H9 (cell line): ENCODE measurements around the gene VWA8. TPM values are rescaled to one million over a fixed set of nuclear protein-coding genes. Genes with fewer than 3 reads are reported as not detected.

Source experiments
- DNase-seq: peaks from one replicate; pipeline ENCODE4 v3.0.0-alpha.2; 2017
- H2AFZ ChIP-seq: one replicate; pipeline ENCODE4 v1.6.1; 2013; ENCODE audit warnings: mild to moderate bottlenecking, low read length, control low read depth, moderate library complexity
- H2AK5ac ChIP-seq: 2 replicates; pipeline ENCODE4 v1.6.1; 2013; ENCODE audit warnings: low read length, control low read depth, mixed read lengths; ENCODE audit not compliant: insufficient read length
- H2BK120ac ChIP-seq: one replicate; pipeline ENCODE4 v1.6.1; 2013; ENCODE audit warnings: low read depth, mild to moderate bottlenecking, low read length, control low read depth, inconsistent platforms; ENCODE audit not compliant: poor library complexity, severe bottlenecking
- H2BK12ac ChIP-seq: 2 replicates; pipeline ENCODE4 v1.6.1; 2013; ENCODE audit warnings: low read length, control low read depth, mixed read lengths, low read depth; ENCODE audit not compliant: insufficient read length
- H2BK15ac ChIP-seq: 2 replicates; pipeline ENCODE4 v1.6.1; 2013; ENCODE audit warnings: low read depth, low read length, control low read depth
- H2BK20ac ChIP-seq: one replicate; pipeline ENCODE4 v1.6.1; 2013; ENCODE audit warnings: low read depth, mild to moderate bottlenecking, low read length, control low read depth, inconsistent platforms; ENCODE audit not compliant: poor library complexity, severe bottlenecking
- H2BK5ac ChIP-seq: 2 replicates; pipeline ENCODE4 v1.6.1; 2013; ENCODE audit warnings: low read length, control low read depth, mixed read lengths; ENCODE audit not compliant: insufficient read length
- H3K14ac ChIP-seq: 2 replicates; pipeline ENCODE4 v1.6.1; 2013; ENCODE audit warnings: low read length, control low read depth; ENCODE audit not compliant: insufficient read depth
- H3K18ac ChIP-seq: 2 replicates; pipeline ENCODE4 v1.6.1; 2013; ENCODE audit warnings: low read depth, mild to moderate bottlenecking, mixed read lengths, low read length, control low read depth; ENCODE audit not compliant: insufficient read length
- H3K23ac ChIP-seq: 2 replicates; pipeline ENCODE4 v1.6.1; 2013; ENCODE audit warnings: low read length, control low read depth, mixed read lengths, low read depth; ENCODE audit not compliant: insufficient read length
- H3K23me2 ChIP-seq: 2 replicates; pipeline ENCODE4 v1.6.1; 2013; ENCODE audit warnings: low read depth, mild to moderate bottlenecking, mixed read lengths, low read length, control low read depth; ENCODE audit not compliant: insufficient read length, poor library complexity, severe bottlenecking
- H3K27ac ChIP-seq: 2 replicates; pipeline ENCODE4 v1.5.1; 2013; ENCODE audit warnings: low read length, control low read depth, mixed read lengths, low read depth; ENCODE audit not compliant: insufficient read length
- H3K27me3 ChIP-seq: 2 replicates; pipeline ENCODE4 v1.6.1; 2013; ENCODE audit warnings: low read length, control low read depth, inconsistent platforms; ENCODE audit not compliant: insufficient read depth
- H3K4ac ChIP-seq: 2 replicates; pipeline ENCODE4 v1.6.1; 2013; ENCODE audit warnings: low read depth, mild to moderate bottlenecking, control low read depth, inconsistent platforms, low read length, moderate library complexity
- H3K4me1 ChIP-seq: 2 replicates; pipeline ENCODE4 v1.6.1; 2013; ENCODE audit warnings: low read length, control low read depth, inconsistent platforms; ENCODE audit not compliant: insufficient read depth
- H3K4me2 ChIP-seq: 2 replicates; pipeline ENCODE4 v1.6.1; 2013; ENCODE audit warnings: low read length, control low read depth, mixed read lengths; ENCODE audit not compliant: insufficient read length, insufficient read depth
- H3K56ac ChIP-seq: 2 replicates; pipeline ENCODE4 v1.6.1; 2013; ENCODE audit warnings: low read depth, mild to moderate bottlenecking, mixed read lengths, low read length, control low read depth; ENCODE audit not compliant: insufficient read length
- H3K79me1 ChIP-seq: 2 replicates; pipeline ENCODE4 v1.6.1; 2013; ENCODE audit warnings: low read depth, mild to moderate bottlenecking, moderate library complexity, low read length, control low read depth, inconsistent platforms; ENCODE audit not compliant: insufficient read depth, poor library complexity, severe bottlenecking
- H3K79me2 ChIP-seq: 2 replicates; pipeline ENCODE4 v1.6.1; 2013; ENCODE audit warnings: low read length, control low read depth, inconsistent platforms; ENCODE audit not compliant: insufficient read depth
- H3K9ac ChIP-seq: 2 replicates; pipeline ENCODE4 v1.6.1; 2013; ENCODE audit warnings: low read length, control low read depth, mixed read lengths; ENCODE audit not compliant: insufficient read length; ENCODE audit errors: extremely low read depth
- H3K9me3 ChIP-seq: one replicate; pipeline ENCODE4 v1.6.1; 2013; ENCODE audit warnings: low read depth, low read length, inconsistent platforms; ENCODE audit not compliant: control insufficient read depth
- H3T11ph ChIP-seq: one replicate; pipeline ENCODE4 v1.6.1; 2013; ENCODE audit warnings: mild to moderate bottlenecking, low read length, control low read depth, inconsistent platforms
- H4K20me1 ChIP-seq: one replicate; pipeline ENCODE4 v1.6.1; 2013; ENCODE audit not compliant: control insufficient read depth, insufficient read length, insufficient read depth
- H4K5ac ChIP-seq: 2 replicates; pipeline ENCODE4 v1.6.1; 2013; ENCODE audit warnings: low read depth, mild to moderate bottlenecking, mixed read lengths, low read length, control low read depth; ENCODE audit not compliant: insufficient read length
- H4K8ac ChIP-seq: replicated peaks from 2 replicates; pipeline ENCODE4 v1.6.1; 2013; ENCODE audit warnings: low read length, control low read depth, mixed read lengths, low read depth; ENCODE audit not compliant: insufficient read length
- H4K91ac ChIP-seq: 2 replicates; pipeline ENCODE4 v1.6.1; 2013; ENCODE audit warnings: low read depth, mild to moderate bottlenecking, moderate library complexity, mixed read lengths, low read length, control low read depth; ENCODE audit not compliant: insufficient read length
- H3K27ac Mint-ChIP-seq, 3 experiments: 2 replicates in 2 of 3; 3 replicates in 1 of 3; pipeline ENCODE4 v1.8.0; 2020 to 2021; ENCODE audit warnings: mixed read lengths in 3 of 3, mild to moderate bottlenecking in 1 of 3, moderate library complexity in 1 of 3
- H3K27me3 Mint-ChIP-seq: 2 replicates; pipeline ENCODE4 v1.8.0; 2021; ENCODE audit warnings: low read depth, mild to moderate bottlenecking, moderate library complexity, mixed read lengths
- H3K36me3 Mint-ChIP-seq, 3 experiments: 2 replicates in 2 of 3; 3 replicates in 1 of 3; pipeline ENCODE4 v1.8.0; 2020 to 2021; ENCODE audit warnings: low read depth in 3 of 3, mixed read lengths in 3 of 3; ENCODE audit not compliant: insufficient read depth in 1 of 3
- H3K4me1 Mint-ChIP-seq, 2 experiments: 2 replicates each; pipeline ENCODE4 v1.8.0; 2020; ENCODE audit warnings: mixed read lengths in 2 of 2
- H3K4me3 Mint-ChIP-seq, 2 experiments: 2 replicates in 1 of 2; 3 replicates in 1 of 2; pipeline ENCODE4 v1.8.0; 2020 to 2021; ENCODE audit warnings: mild to moderate bottlenecking in 2 of 2, mixed read lengths in 2 of 2, moderate library complexity in 1 of 2
- H3K9me3 Mint-ChIP-seq, 2 experiments: 2 replicates in 1 of 2; 3 replicates in 1 of 2; pipeline ENCODE4 v1.8.0; 2020; ENCODE audit warnings: mild to moderate bottlenecking in 2 of 2, mixed read lengths in 2 of 2, moderate library complexity in 1 of 2
- CTCF ChIP-seq: fragments of 200-600 bp; sonication (generic); conservative IDR thresholded peaks from 3 replicates; pipeline ENCODE4 v1.8.0; 2021; ENCODE audit warnings: antibody characterized with exemption, mild to moderate bottlenecking
- WGBS: extraction: QIAGEN DNeasy Blood & Tissue Kit; methylation state at CpG from one replicate; pipeline ENCODE4 v1.1.7; 2013; ENCODE audit warnings: missing lambda C conversion rate, low lambda C conversion rate, mixed read lengths; ENCODE audit not compliant: insufficient read length; ENCODE audit errors: extremely low coverage; 5-methylcytosine and 5-hydroxymethylcytosine counted together
- total RNA-seq: library from RNA; stranded (reverse); gene quantifications from 2 replicates; pipeline ENCODE4 v1.2.1, GENCODE V29; 2021

VWA8 gene
- total RNA-seq, 1 experiment from 2014 or later: 17.4 TPM

DNA sequence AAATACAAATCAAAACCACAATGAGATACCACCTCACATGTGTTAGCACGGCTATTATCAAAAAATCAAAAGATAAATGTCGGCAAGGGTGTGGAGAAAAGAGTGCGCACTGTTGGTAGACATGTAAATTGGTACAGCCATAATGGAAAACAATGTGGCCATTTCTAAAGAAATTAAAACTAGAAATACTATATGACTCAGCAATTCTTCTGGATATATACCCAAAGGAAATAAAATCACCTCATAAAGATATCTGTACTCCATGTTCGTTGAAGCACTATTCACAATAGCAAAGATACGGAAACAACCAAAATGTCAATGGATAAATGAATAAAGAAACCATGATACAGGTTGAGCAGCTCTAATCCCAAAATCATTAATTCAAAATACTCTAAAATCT lies 30.8 kb downstream of the VWA8 start:
- H3K79me2 ChIP-seq: no peaks in the 10 kb centered on the region
- H2AFZ ChIP-seq: no peak overlapping the region
- H2AK5ac ChIP-seq: no peak overlapping the region
- H3T11ph ChIP-seq: no peak overlapping the region
- H3K27me3 ChIP-seq: no peaks in the 10 kb centered on the region
- H2BK20ac ChIP-seq: no peak overlapping the region
- no peaks in the 10 kb centered on the region for H3K23me2 ChIP-seq
- H3K23ac ChIP-seq: no peak overlapping the region
- H3K27ac Mint-ChIP-seq: 0 out of 7 replicates have a peak overlapping the region, but pooled peaks of 1 of the 3 experiments have one; percentile 38
- H3K27me3 Mint-ChIP-seq: no peaks in the 10 kb centered on the region
- no peaks in the 10 kb centered on the region for H3K4me1 ChIP-seq
- H4K8ac ChIP-seq: no peak overlapping the region
- no CpG with 5 or more reads among the region's 5 CpGs for WGBS
- TF ChIP-seq CTCF: no peak
- no peak for DNase-seq
- no peak overlapping the region for H3K4me3 Mint-ChIP-seq
- H2BK12ac ChIP-seq: no peak overlapping the region
- no peak overlapping the region for H2BK120ac ChIP-seq
- no peaks in the 10 kb centered on the region for H3K4me1 Mint-ChIP-seq
- H3K79me1 ChIP-seq: no peaks in the 10 kb centered on the region
- no peak overlapping the region for H3K18ac ChIP-seq
- no peak overlapping the region for H3K56ac ChIP-seq
- no peak overlapping the region for H2BK5ac ChIP-seq
- H3K27ac ChIP-seq: no peak overlapping the region
- H2BK15ac ChIP-seq: no peak overlapping the region
- H4K91ac ChIP-seq: no peak overlapping the region
- H3K14ac ChIP-seq: no peak overlapping the region
- H3K4me2 ChIP-seq: no peak overlapping the region
- no peaks in the 10 kb centered on the region for H3K9me3 ChIP-seq
- peaks cover 4 to 5% of the 10 kb centered on the region in 2 experiments; a peak in 3 of 5 replicates for H3K9me3 Mint-ChIP-seq
- H3K36me3 Mint-ChIP-seq: peaks cover 5 to 9% (median 8%) of the 10 kb centered on the region in 3 experiments; a peak in 6 of 7 replicates
- no peaks in the 10 kb centered on the region for H4K20me1 ChIP-seq
- H3K9ac ChIP-seq: no peak overlapping the region
- H4K5ac ChIP-seq: no peak overlapping the region
- H3K4ac ChIP-seq: no peak overlapping the region
